Lower leg skin (tissue), 4 donors: Measurements from ENCODE around the gene CAND1. TPM values are rescaled to one million over a fixed set of nuclear protein-coding genes. Genes with fewer than 3 reads are reported as not detected.
"Not testable (repeated sequence)": the region's sequence is repeated elsewhere in the genome, so short reads cannot be mapped to it uniquely, and the experiment has no call there.

Experiments used
- DNase-seq, 2 donors: peaks; one replicate each; pipeline ENCODE4 v3.0.0-alpha.2; 2019; ENCODE audit warnings: low spot score in 2 of 2
- H3K4me3 ChIP-seq: fragments of 200-600 bp; sonication (generic); 2 replicates; pipeline ENCODE4 v1.5.1; 2017; ENCODE audit warnings: mild to moderate bottlenecking, low read depth; ENCODE audit not compliant: poor library complexity, severe bottlenecking
- CTCF ChIP-seq, 3 donors: fragments of 450-650 bp; IDR thresholded peaks; one replicate each; pipeline ENCODE4 v1.5.1; 2016; ENCODE audit warnings: antibody characterized with exemption in 3 of 3, mild to moderate bottlenecking in 3 of 3, moderate library complexity in 2 of 3
- POLR2A ChIP-seq, 2 donors: fragments of 450-650 bp; IDR thresholded peaks; one replicate each; pipeline ENCODE4 v1.6.1; 2016 to 2017; ENCODE audit warnings: antibody characterized with exemption in 2 of 2, mild to moderate bottlenecking in 1 of 2, moderate library complexity in 1 of 2
- WGBS, 2 donors: methylation state at CpG; one replicate each; pipeline ENCODE4 v1.1.5; 2018; 5-methylcytosine and 5-hydroxymethylcytosine counted together
- intact Hi-C: fragments of 100-400 bp; cut with DNase I; formaldehyde crosslinking; loops from one replicate; pipeline ENCODE4 v1.15.0; 2023; ENCODE audit warnings: low total_unique reads
- total RNA-seq, 4 donors: library from RNA; depleted of rRNA; stranded (reverse); fragments of >200 nt; gene quantifications; one replicate each; pipeline ENCODE4 v1.1.0, GENCODE V29; 2016

Gene CAND1
- total RNA-seq, 4 donors from 2014 or later, result 46.2 to 75.5 (median 70.3) TPM

GRCh38 chr12:67331123-67331522 is 62.0 kb downstream of the CAND1 start:
- DNase-seq, result no peak
- TF ChIP-seq POLR2A (IDR thresholded peaks at IDR 0.05) (no peak), CTCF (IDR thresholded peaks at IDR 0.05) (no peak)
- 89 to 94% methylated on average over 1 of the region's 1 CpG for WGBS, 2 donors
- no peak overlapping the region for H3K4me3 ChIP-seq
- intact Hi-C loops, result loop anchor here (10.0 kb wide), 1 partner anchor 984 kb away; no protein-coding TSS in a partner anchor

- H3K4me3 ChIP-seq, result no peak overlapping the region
- intact Hi-C loops, result loop anchor here (10.0 kb wide), 1 partner anchor 983 kb away; no protein-coding TSS in a partner anchor
- no peak for TF ChIP-seq CTCF (IDR thresholded peaks at IDR 0.05)
- no peak for TF ChIP-seq POLR2A (IDR thresholded peaks at IDR 0.05)
Observed at GRCh38 chr12:67331828-67332227, 62.7 kb downstream of the CAND1 start.

GRCh38 chr12:67333649-67334048 is 64.5 kb downstream of the CAND1 start:
- no peak for TF ChIP-seq CTCF (IDR thresholded peaks at IDR 0.05)
- no peak for TF ChIP-seq POLR2A (IDR thresholded peaks at IDR 0.05)
- intact Hi-C loops, result loop anchor here (10.0 kb wide), 1 partner anchor 981 kb away; no protein-coding TSS in a partner anchor
- WGBS, 2 donors, result 81 to 85% methylated on average over 1 of the region's 1 CpG
- no peak for DNase-seq
- H3K4me3 ChIP-seq, result no peak overlapping the region

More at GRCh38 chr12:67331828-67332227, 62.7 kb downstream of the CAND1 start:
- no peak for DNase-seq

- TF ChIP-seq CTCF (IDR thresholded peaks at IDR 0.05), result no peak
- no peak for TF ChIP-seq POLR2A (IDR thresholded peaks at IDR 0.05)
- DNase-seq, result no peak
- intact Hi-C loops, result loop anchor here (10.0 kb wide), 1 partner anchor 976 kb away; no protein-coding TSS in a partner anchor
Observed at GRCh38 chr12:67338426-67338825, 69.3 kb downstream of the CAND1 start.

GRCh38 chr12:67339530-67339929 is 70.4 kb downstream of the CAND1 start:
- intact Hi-C loops, result loop anchor here (10.0 kb wide), 1 partner anchor 975 kb away; no protein-coding TSS in a partner anchor
- no peak for TF ChIP-seq CTCF (IDR thresholded peaks at IDR 0.05)
- TF ChIP-seq POLR2A (IDR thresholded peaks at IDR 0.05), result no peak
- no peak for DNase-seq
- H3K4me3 ChIP-seq, result no peak overlapping the region
- WGBS, 2 donors, result 96 to 100% methylated on average over 1 of the region's 1 CpG

More at GRCh38 chr12:67338426-67338825, 69.3 kb downstream of the CAND1 start:
- H3K4me3 ChIP-seq, result no peak overlapping the region

GRCh38 chr12:67341086-67341485 is 71.9 kb downstream of the CAND1 start:
- 90 to 93% methylated on average over 13 to 14 of the region's 14 CpGs for WGBS, 2 donors
- DNase-seq, intact Hi-C loops, H3K4me3 ChIP-seq: not testable (repeated sequence)
